Activated T-cell treated with anti-CD3 and anti-CD28 coated beads, Interleukin-2, amount 50 U/mL, for 1 hour (primary cell): ENCODE data around the gene COL23A1.
"Not testable (repeated sequence)": the region's sequence is repeated elsewhere in the genome, so short reads cannot be mapped to it uniquely, and the experiment has no call there.

Experiments
- DNase-seq: peaks from one replicate; pipeline ENCODE4 v3.0.0-alpha.2; 2020

COL23A1 gene

DNA sequence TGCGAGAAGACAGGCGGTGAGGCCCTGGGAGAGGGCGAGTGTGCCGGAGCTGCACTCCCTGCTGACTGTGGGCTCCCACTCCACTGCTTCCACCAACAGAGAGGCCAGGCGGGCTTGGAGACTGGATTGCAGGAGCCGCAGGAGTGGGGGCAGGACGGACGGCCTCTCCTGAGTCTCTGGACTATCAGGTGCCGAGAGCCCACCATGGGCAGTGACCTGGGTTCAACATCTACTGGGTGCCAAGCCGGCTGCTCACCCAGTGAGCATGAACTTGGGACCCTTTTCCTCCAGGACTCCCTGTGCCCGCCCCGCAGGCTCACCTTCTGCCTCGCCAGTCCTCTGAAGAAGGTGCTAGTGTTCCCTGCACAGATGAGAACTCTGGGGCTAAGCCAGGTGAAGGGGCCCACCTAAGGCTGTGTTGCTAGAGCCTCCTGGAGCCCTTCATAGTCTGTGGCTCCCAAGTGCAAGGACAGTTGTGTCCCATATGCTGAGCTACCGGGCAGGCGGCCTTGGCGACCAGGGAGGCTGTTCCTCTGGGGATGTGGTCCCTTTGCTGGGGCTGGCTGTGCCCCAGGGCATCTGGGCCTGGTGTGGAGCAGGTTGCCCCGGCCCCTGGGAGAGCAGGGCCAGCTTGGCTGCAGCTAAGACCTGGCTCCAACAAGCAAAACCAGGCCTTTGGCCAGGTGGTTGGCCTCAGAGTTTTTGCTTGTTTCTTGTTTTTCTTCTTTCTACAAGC lies 279.9 kb downstream of the COL23A1 start:
- DNase-seq = no peak

- no peak for DNase-seq
Measured at GRCh38 chr5:178309271-178310013, 280.8 kb downstream of the COL23A1 start.

DNA sequence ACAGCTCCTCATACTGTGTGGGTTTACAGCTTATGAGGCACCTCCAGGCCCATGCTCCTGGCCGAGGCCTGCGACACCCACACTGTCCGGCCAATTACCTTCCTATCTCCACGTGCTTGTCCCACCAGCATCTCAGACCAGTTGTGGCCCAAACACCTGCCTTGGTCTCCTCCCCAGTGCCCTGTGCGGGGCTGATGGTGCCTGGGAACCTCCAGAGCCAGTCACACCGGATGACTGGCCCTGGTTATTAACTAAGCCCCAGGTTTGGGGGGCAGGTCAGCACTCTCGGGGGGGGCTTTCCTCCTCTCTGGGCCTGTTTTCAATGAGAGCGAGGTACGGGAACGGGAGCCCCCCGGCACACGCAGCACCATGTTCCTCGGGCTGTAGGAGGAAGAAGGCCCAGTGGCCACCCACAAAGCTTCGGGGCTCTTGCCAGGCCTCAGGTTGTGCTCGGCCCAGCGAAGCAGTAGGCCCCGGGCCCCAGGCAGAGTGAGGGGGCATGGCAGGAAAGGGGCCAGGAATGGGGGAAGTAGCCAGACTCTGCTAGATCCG lies 281.6 kb downstream of the COL23A1 start:
- no peak for DNase-seq

DNA sequence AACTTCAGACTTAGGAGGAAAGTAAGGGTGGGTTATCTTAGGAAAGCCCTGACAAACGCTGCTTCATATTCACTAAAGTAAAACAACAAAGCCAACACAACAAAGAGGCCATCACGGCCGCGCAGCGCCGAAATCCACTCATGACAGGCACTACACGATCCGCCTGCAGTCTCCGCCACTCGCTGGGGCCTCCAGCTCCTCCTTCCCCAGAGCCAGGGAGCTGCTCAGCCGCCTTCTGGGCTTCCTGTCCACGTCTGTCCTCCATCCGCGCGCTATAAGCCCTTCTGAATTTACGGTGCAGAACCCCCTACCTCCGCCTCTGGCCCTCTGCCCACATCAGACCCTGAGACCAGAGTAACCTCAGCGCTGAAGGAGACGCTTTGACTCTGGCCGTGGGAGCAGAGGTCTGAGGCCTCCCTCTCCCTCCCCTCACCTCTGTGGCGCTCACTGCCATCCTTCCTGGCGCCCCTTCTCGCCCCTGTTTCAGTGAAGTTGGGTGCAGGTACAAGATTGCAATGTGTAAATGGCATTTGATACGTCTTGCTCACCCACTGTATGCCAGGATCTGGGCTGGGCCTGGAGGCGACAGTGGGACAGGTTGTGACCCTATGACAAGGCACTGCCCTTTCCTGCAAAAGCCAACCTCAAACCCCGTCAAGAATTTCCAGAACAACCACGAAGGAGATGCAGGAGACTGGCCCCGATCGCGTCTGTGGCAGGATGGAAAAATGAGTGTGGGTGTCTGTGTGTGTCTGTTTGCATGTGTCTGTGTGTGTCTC lies 282.7 kb downstream of the COL23A1 start:
- DNase-seq = no peak

GRCh38 chr5:178306430-178307225 lies 283.6 kb downstream of the COL23A1 start:
- no peak for DNase-seq

DNA sequence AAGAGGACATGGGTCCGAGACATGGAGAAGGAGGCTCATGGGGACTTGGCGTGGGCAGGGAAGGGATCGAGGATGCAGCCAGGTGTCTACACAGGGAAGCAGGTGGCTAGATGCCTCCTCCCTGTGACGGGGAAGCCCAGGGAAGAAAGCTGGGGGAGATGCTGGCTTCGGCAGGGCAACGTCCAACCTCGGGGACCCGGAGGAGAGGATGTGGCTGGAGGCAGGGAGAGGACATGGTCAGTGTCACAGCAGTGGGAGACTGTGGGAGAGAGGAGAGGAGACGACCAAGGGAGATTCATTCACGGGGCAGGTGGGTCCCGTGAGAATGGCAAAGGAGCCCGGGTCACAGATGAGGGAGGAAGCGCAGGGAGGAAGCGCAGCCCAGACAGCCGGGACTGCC lies 284.4 kb downstream of the COL23A1 start:
- no peak for DNase-seq

- no peak for DNase-seq
Measured at GRCh38 chr5:178304761-178305645, 285.2 kb downstream of the COL23A1 start.

- DNase-seq = no peak
Measured at GRCh38 chr5:178304016-178304415, 286.2 kb downstream of the COL23A1 start.

DNA sequence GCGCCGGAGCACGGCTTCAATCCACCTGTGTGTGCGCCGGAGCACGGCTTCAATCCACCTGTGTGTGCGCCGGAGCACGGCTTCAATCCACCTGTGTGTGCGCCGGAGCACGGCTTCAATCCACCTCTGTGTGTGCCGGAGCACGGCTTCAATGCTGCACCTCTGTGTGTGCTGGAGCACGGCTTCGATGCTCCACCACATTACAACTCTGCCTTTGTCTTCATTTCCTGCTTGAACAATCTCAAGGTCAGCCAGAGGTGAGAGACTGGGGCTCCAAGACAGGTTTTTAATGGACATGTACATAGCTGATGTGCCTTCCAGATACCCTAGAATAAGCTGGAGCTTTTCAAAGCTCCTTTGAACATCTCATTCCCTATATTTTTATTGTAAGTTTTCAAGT lies 287.9 kb downstream of the COL23A1 start:
- not testable (repeated sequence) for DNase-seq

DNA sequence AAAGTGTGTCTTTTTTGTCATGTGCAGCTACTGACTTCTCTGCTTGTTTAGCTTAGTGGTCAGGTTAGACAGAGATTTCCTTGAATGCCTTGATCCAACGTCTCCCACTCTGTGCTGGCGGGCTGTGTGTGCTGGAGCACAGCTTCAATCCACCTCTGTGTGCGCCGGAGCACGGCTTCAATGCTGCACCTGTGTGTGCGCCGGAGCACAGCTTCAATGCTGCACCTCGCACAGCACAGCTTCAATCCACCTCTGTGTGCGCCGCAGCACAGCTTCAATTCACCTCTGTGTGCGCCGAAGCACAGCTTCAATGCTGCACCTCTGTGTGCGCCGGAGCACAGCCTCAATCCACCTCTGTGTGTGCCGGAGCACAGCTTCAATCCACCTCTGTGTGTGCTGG lies 288.6 kb downstream of the COL23A1 start:
- no peak for DNase-seq

DNA sequence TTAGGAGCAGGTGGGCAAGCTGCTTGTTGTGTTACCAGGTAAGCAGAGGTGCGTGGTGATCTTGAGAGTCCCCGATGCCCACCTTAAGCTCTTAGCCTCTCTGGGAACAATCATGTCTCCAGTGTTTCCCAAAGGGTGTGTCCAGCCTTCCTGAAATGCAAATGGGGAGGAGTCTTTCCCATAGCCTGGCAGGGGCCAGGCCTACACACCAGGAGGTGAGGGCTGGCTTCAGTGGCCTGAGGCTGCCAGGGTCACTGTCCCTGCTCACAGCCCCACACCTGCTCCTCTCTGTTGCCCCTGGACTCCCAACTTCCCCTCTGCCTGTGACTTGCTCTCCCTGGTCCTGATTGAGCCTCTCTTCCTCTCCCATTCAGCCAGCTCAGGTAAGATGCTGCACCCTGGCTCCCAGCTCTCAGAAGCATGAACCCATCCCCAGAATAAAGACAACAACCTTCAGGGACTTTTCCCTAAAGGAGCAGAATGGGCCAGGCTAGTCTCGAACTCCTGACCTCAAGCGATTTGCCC lies 291.8 kb downstream of the COL23A1 start:
- DNase-seq = no peak

DNA sequence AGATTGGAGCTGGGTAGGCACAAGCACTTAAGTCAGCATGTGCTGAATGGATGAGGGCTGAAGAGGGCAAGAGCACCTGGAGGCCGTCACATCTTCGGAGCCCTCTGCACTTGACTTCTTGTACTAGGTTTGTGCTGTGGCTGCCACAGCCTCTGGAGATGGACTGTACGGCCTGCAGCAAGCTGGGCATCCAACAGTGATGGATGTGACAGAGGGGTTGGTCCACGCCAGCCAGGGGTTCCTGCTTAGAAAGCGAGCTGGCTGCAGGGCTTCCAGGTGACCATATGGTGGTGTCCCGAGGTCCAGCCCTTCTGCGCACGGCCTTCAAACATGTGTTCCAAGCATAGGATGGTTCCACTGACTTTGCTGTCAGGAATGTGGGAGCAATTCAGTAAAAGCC lies 292.4 kb downstream of the COL23A1 start:
- no peak for DNase-seq

- no peak for DNase-seq
Measured at GRCh38 chr5:178296066-178296465, 294.1 kb downstream of the COL23A1 start.

- no peak for DNase-seq
Measured at GRCh38 chr5:178295589-178295988, 294.6 kb downstream of the COL23A1 start.

DNA sequence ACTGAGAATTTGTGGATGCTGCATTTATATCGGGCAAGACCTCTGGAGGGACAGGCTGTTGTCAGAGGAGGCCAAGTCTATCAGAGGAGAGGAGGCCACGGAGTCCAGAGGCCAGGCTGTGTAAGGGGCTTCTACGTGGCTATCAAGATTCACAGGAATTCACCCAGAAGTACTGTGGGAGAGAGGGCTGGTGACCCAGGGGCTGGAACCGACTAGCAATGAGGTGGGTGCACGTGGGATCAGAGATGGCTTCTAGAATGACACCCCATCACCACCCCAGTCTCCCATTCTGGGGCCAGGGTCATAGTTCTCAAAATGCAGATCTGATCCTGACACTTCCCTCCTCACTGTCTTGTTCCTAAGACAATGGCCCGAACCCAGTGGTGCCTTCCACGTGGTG lies 296.4 kb downstream of the COL23A1 start:
- DNase-seq = no peak

GRCh38 chr5:178293400-178293799 lies 296.8 kb downstream of the COL23A1 start:
- DNase-seq = no peak

GRCh38 chr5:178292826-178293205 lies 297.4 kb downstream of the COL23A1 start:
- no peak for DNase-seq

DNA sequence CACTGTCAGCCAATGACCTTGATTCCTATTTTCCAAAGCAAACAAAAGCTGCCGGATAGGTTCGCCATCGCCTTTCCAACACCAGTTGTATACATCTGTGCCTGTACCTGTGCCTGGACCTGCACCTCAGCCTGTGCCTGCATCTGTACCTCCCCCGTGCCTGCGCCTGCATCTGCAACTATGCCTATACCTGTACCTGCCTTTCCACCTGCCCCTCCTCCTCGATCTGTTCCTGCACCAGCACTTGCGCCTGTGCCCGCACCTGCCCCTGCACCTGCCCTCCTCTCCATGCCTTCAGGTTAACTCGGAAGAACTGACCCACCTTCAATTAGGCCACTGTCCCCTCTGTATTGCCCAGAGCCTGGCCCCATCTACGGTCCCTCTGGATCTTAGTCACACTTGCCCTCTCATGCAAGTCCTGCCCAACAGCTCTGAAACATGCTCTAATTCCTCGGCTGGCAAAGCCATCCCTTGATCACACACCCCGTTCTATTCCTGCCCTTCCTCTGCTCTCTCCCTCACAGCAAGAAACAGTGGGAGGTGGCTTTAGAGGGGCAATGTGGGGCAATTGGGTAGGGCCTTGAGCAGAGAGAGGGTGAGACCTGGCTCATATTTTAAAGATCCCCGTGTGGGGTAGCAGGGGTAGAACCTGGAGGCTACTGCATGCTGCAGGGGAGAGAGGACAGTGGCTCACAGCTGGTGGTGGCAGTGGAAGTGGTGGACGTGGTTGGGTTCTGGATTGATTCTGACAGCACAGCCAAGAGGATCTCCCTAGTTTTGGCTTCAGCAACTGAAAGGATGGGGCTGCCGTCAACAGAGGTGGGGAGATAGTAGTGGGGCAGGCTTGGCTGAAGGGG lies 298.0 kb downstream of the COL23A1 start:
- DNase-seq = no peak

DNA sequence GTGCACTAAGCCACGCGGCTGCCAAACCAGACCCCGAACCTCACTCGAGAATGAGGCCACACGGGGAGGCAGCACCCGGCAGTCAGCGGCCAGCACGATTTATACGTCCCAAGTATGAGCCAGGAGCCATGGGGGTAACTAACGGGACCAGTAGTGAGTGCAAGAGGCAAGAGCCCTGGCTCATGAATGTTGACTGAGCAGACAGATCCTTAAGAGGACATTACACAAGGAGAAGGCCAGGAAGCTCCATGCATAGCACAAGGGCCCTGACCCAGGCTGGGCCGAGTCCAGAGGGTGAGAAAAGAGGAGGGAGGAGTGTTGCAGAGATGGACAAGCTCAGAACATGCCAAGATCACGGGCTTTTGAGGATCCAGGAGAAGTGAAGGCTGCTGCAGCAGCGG lies 299.0 kb downstream of the COL23A1 start:
- no peak for DNase-seq

DNA sequence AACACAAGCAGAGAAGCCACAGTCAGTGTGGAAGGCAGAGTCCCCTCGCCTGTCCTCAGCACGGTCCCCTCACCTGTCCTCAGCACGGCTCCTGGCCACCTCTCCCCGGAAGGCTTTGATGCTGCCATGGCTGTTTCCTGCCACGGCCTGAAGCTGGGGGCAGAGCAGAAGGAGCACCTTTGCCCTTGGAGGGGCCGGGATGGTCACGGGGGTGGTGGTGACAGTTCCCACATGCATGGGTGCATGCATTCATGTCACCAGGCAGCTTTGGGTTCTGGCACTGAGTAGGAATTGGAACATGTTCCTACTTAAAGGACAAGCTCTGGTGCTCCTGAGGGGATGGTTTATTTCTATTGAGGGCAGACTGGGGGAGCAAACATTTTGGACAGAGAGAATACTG lies 299.8 kb downstream of the COL23A1 start:
- no peak for DNase-seq
